ENCODE measurements around the gene IGLON5. TPM values are rescaled to one million over a fixed set of nuclear protein-coding genes. Genes with fewer than 3 reads are reported as not detected.

The IGLON5 gene
- total and polyA plus RNA-seq, 7 experiments from 2014 or later, result not detected

Other genes starting within 250 kb of the IGLON5 start
- not detected for gene KLK13, start 246.6 kb upstream of the IGLON5 start, total RNA-seq
- not detected for gene KLK13, start 246.6 kb upstream of the IGLON5 start, polyA plus RNA-seq
- gene KLK14, start 228.8 kb upstream of the IGLON5 start, total RNA-seq, result under 1 TPM; 0.34 to 0.92 (median 0.66) TPM
- not detected for gene KLK14, start 228.8 kb upstream of the IGLON5 start, polyA plus RNA-seq
- gene CTU1, start 203.2 kb upstream of the IGLON5 start, total RNA-seq, result 10 to 100 TPM in 3 of 5 experiments, 1 to 10 TPM in 2; 3.3 to 11.8 (median 10.5) TPM
- 1 to 10 TPM; 3.0 to 6.3 TPM for gene CTU1, start 203.2 kb upstream of the IGLON5 start, polyA plus RNA-seq
- gene SIGLEC9, start 186.7 kb upstream of the IGLON5 start, total RNA-seq, result 10 to 100 TPM in 1 of 5 experiments, 1 to 10 TPM in 3, under 1 TPM in 1; 0.34 to 26.8 (median 2.2) TPM
- gene SIGLEC9, start 186.7 kb upstream of the IGLON5 start, polyA plus RNA-seq, result under 1 TPM; 0.46 to 0.69 TPM
- gene SIGLEC7, start 169.3 kb upstream of the IGLON5 start, total RNA-seq, result 10 to 100 TPM in 1 of 5 experiments, under 1 TPM in 3, not detected in 1; 0.67 to 10.3 (median 0.83) TPM
- gene SIGLEC7, start 169.3 kb upstream of the IGLON5 start, polyA plus RNA-seq, result under 1 TPM in 1 of 2 donors, not detected in 1; 0.25 TPM
- 10 to 100 TPM in 2 of 5 experiments, 1 to 10 TPM in 1, under 1 TPM in 2; 0.51 to 59.2 (median 5.0) TPM for gene CD33, start 86.6 kb upstream of the IGLON5 start, total RNA-seq
- gene CD33, start 86.6 kb upstream of the IGLON5 start, polyA plus RNA-seq, result not detected
- not detected for gene SIGLECL1, start 60.6 kb upstream of the IGLON5 start, total RNA-seq
- gene SIGLECL1, start 60.6 kb upstream of the IGLON5 start, polyA plus RNA-seq, result not detected
- gene VSIG10L, start 30.5 kb downstream of the IGLON5 start, total RNA-seq, result 1 to 10 TPM in 1 of 5 experiments, under 1 TPM in 3, not detected in 1; 0.13 to 1.1 (median 0.44) TPM
- gene VSIG10L, start 30.5 kb downstream of the IGLON5 start, polyA plus RNA-seq, result not detected
- gene ETFB, start 54.7 kb downstream of the IGLON5 start, total RNA-seq, result 10 to 100 TPM; 31.8 to 90.3 (median 47.1) TPM
- 10 to 100 TPM; 78.0 to 83.7 TPM for gene ETFB, start 54.7 kb downstream of the IGLON5 start, polyA plus RNA-seq
- 10 to 100 TPM in 1 of 5 experiments, 1 to 10 TPM in 1, under 1 TPM in 1, not detected in 2; 0.32 to 13.3 (median 4.4) TPM for gene CLDND2, start 57.4 kb downstream of the IGLON5 start, total RNA-seq
- gene CLDND2, start 57.4 kb downstream of the IGLON5 start, polyA plus RNA-seq, result not detected
- 100 to 1,000 TPM in 1 of 5 experiments, 10 to 100 TPM in 2, 1 to 10 TPM in 2; 3.9 to 336 (median 62.3) TPM for gene NKG7, start 61.0 kb downstream of the IGLON5 start, total RNA-seq
- gene NKG7, start 61.0 kb downstream of the IGLON5 start, polyA plus RNA-seq, result 1 to 10 TPM; 8.9 to 9.8 TPM
- gene LIM2, start 76.3 kb downstream of the IGLON5 start, total RNA-seq, result 1 to 10 TPM in 1 of 5 experiments, not detected in 4; 1.2 TPM
- not detected for gene LIM2, start 76.3 kb downstream of the IGLON5 start, polyA plus RNA-seq
- not detected for gene C19orf84, start 78.9 kb downstream of the IGLON5 start, total RNA-seq
- not detected for gene C19orf84, start 78.9 kb downstream of the IGLON5 start, polyA plus RNA-seq
- gene SIGLEC10, start 106.0 kb downstream of the IGLON5 start, total RNA-seq, result 10 to 100 TPM in 1 of 5 experiments, 1 to 10 TPM in 1, under 1 TPM in 3; 0.16 to 36.5 (median 0.65) TPM
- gene SIGLEC10, start 106.0 kb downstream of the IGLON5 start, polyA plus RNA-seq, result under 1 TPM; 0.06 to 0.07 TPM
- gene SIGLEC8, start 146.8 kb downstream of the IGLON5 start, total RNA-seq, result not detected
- gene SIGLEC8, start 146.8 kb downstream of the IGLON5 start, polyA plus RNA-seq, result not detected
- gene CEACAM18, start 166.9 kb downstream of the IGLON5 start, total RNA-seq, result not detected
- gene CEACAM18, start 166.9 kb downstream of the IGLON5 start, polyA plus RNA-seq, result not detected
- under 1 TPM in 3 of 5 experiments, not detected in 2; 0.21 to 0.29 (median 0.27) TPM for gene SIGLEC12, start 190.2 kb downstream of the IGLON5 start, total RNA-seq
- under 1 TPM in 1 of 2 donors, not detected in 1; 0.09 TPM for gene SIGLEC12, start 190.2 kb downstream of the IGLON5 start, polyA plus RNA-seq
- gene SIGLEC6, start 220.0 kb downstream of the IGLON5 start, total RNA-seq, result 1 to 10 TPM in 1 of 5 experiments, under 1 TPM in 4; 0.46 to 2.5 (median 0.64) TPM
- not detected for gene SIGLEC6, start 220.0 kb downstream of the IGLON5 start, polyA plus RNA-seq

All from naive thymus-derived CD4-positive, alpha-beta T cell (primary cell).